C4-2B (cell line): Measurements from ENCODE around the gene NTRK2.

Source experiments
- CTCF ChIP-seq: fragments of 450-650 bp; conservative IDR thresholded peaks from 2 replicates; pipeline ENCODE4 v1.5.1; 2017; ENCODE audit warnings: mild to moderate bottlenecking
- ZFX ChIP-seq: fragments of 450-650 bp; IDR thresholded peaks from 2 replicates; pipeline ENCODE4 v1.6.1; 2017

GRCh38 chr9:84759300-84759750 is 89.8 kb downstream of the NTRK2 start:
- TF ChIP-seq CTCF: no peak
- no peak for TF ChIP-seq ZFX
